Common myeloid progenitor, CD34-positive (primary cell): ENCODE data around the gene FXYD6.

ENCODE experiments used
- CTCF ChIA-PET: fragments of 350-600 bp; sonication (Branson Sonifier 250); formaldehyde crosslinking; loops from one replicate; lab custom pipeline; 2021; ENCODE audit warnings: antibody characterized with exemption; lab: Charles Lee
- POLR2A ChIA-PET: fragments of 350-600 bp; sonication (Branson Sonifier 250); formaldehyde crosslinking; loops from one replicate; lab custom pipeline; 2021; ENCODE audit warnings: antibody characterized with exemption; lab: Charles Lee
- DNase-seq, 3 donors: peaks; one replicate each; pipeline versions ENCODE4 v3.0.0 to v3.0.0-alpha.2; 2013
- H3K27ac ChIP-seq, 2 experiments: 1 replicate in 1 of 2; 2 replicates in 1 of 2; pipeline ENCODE4 v1.7.0; 2013; ENCODE audit warnings: inconsistent platforms in 2 of 2, low read length in 2 of 2, mild to moderate bottlenecking in 2 of 2, low read depth in 1 of 2, moderate library complexity in 1 of 2; ENCODE audit not compliant: severe bottlenecking in 2 of 2, insufficient read depth in 1 of 2, poor library complexity in 1 of 2
- H3K27me3 ChIP-seq, 5 experiments: replicated peaks in 2 of 5; 1 replicate in 3 of 5; 2 replicates in 2 of 5; pipeline versions ENCODE4 v1.6.1 to v1.7.0; 2013; ENCODE audit warnings: low read length in 4 of 5, mild to moderate bottlenecking in 2 of 5, moderate library complexity in 2 of 5, inconsistent platforms in 1 of 5; ENCODE audit not compliant: insufficient read depth in 5 of 5, control insufficient read depth in 4 of 5
- H3K36me3 ChIP-seq, 4 experiments: 1 replicate in 2 of 4; 2 replicates in 2 of 4; pipeline versions ENCODE4 v1.6.1 to v1.7.0; 2013; ENCODE audit warnings: low read length in 3 of 4, control low read depth in 1 of 4, mild to moderate bottlenecking in 1 of 4; ENCODE audit not compliant: control insufficient read depth in 4 of 4, insufficient read depth in 4 of 4
- H3K4me1 ChIP-seq, 4 experiments: 1 replicate in 3 of 4; 2 replicates in 1 of 4; pipeline versions ENCODE4 v1.6.1 to v1.7.1; 2013; ENCODE audit warnings: low read length in 3 of 4, mild to moderate bottlenecking in 3 of 4, control low read depth in 1 of 4, inconsistent platforms in 1 of 4, moderate library complexity in 1 of 4; ENCODE audit not compliant: control insufficient read depth in 4 of 4, insufficient read depth in 4 of 4; ENCODE audit errors: control extremely low read depth in 1 of 4
- H3K4me3 ChIP-seq, 7 experiments: 1 replicate in 4 of 7; 2 replicates in 3 of 7; pipeline versions ENCODE4 v1.5.1 to v1.7.0; 2013; ENCODE audit warnings: mild to moderate bottlenecking in 7 of 7, low read length in 6 of 7, moderate library complexity in 6 of 7, inconsistent platforms in 2 of 7, low read depth in 2 of 7, control low read depth in 1 of 7; ENCODE audit not compliant: insufficient read depth in 4 of 7, control insufficient read depth in 1 of 7; ENCODE audit errors: extremely low read depth in 1 of 7
- H3K9me3 ChIP-seq, 5 experiments: 1 replicate in 4 of 5; 2 replicates in 1 of 5; pipeline versions ENCODE4 v1.6.1 to v1.7.1; 2013; ENCODE audit warnings: low read length in 4 of 5, mild to moderate bottlenecking in 2 of 5, inconsistent platforms in 1 of 5, low read depth in 1 of 5, moderate library complexity in 1 of 5; ENCODE audit not compliant: control insufficient read depth in 4 of 5, insufficient read depth in 2 of 5; ENCODE audit errors: control extremely low read depth in 1 of 5
- WGBS: methylation state at CpG from one replicate; pipeline ENCODE4 v1.1.5; 2013; ENCODE audit not compliant: insufficient coverage; 5-methylcytosine and 5-hydroxymethylcytosine counted together

The FXYD6 gene

DNA sequence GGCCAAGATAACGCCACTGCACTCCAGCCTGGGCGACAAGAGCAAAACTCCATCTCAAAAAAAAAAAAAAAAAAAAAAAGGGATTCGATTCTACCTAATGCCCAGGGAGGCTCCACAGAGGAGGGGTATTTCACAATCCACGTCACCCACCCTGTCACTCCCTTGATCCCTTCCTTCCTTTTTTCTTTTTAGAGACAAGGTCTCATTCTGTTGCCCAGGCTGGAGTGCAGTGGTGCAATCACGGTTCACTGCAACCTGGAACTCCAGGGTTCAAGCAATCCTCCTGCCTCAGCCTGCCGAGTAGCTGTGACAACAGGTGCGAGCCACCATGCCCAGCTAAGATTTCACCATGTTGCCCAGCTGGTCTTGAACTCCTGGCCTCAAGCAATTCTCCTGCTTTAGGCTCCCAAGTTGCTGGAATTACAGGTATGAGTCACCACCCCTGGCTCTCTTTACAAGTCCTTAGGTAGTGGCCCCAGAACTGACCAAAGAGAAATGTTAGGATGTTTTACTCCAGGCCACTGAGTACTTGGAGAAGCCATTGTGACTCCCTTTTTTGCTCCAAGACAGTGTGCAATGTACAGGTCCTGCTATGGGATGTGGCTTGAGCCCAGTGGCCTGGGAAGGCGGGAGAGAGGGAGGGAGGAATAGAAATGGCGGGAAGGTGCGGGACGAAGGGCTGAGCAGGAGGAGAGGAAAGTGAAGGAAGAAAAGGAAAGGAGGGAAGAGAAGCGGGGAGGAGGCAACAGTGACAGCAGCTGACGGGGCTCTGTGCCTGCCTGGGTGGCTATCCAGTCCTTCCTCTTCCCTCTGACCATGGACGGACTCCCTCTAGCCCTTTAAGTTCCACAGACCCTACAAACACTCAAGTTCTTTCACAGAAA lies 40.1 kb downstream of the FXYD6 start:
- H3K27ac ChIP-seq = no peak overlapping the region
- ChIA-PET CTCF (interaction anchor here (1.2 to 6.0 kb wide), 3 partner anchors 8 to 68 kb away, joined by 4 to 43 read pairs (median 8); partner anchors contain the start of gene FXYD2), POLR2A (no interaction called here)
- WGBS = 80% methylated on average over 6 of the region's 14 CpGs
- no peaks in the 10 kb centered on the region for H3K27me3 ChIP-seq
- no peak for DNase-seq
- no peaks in the 10 kb centered on the region for H3K9me3 ChIP-seq
- no peak overlapping the region for H3K4me3 ChIP-seq
- H3K4me1 ChIP-seq = peaks cover 0 to 39% (median 4%) of the 10 kb centered on the region in 4 experiments
- no peaks in the 10 kb centered on the region for H3K36me3 ChIP-seq

- CTCF ChIA-PET = interaction anchor here (1.0 to 6.0 kb wide), 7 partner anchors 10 to 218 kb away, joined by 3 to 43 read pairs (median 8); partner anchors contain the start of genes FXYD2 and TMPRSS13
- WGBS = 98% methylated on average over 6 of the region's 8 CpGs
- Histone ChIP-seq H3K4me1 (peaks cover 0 to 41% (median 9%) of the 10 kb centered on the region in 4 experiments), H3K36me3 (no peaks in the 10 kb centered on the region), H3K9me3 (no peaks in the 10 kb centered on the region), H3K4me3 (no peak overlapping the region), H3K27ac (no peak overlapping the region), H3K27me3 (no peaks in the 10 kb centered on the region)
- POLR2A ChIA-PET = no interaction called here
- DNase-seq = no peak
These were observed 40.9 kb downstream of the FXYD6 start for GRCh38 chr11:117835576-117835975.

DNA sequence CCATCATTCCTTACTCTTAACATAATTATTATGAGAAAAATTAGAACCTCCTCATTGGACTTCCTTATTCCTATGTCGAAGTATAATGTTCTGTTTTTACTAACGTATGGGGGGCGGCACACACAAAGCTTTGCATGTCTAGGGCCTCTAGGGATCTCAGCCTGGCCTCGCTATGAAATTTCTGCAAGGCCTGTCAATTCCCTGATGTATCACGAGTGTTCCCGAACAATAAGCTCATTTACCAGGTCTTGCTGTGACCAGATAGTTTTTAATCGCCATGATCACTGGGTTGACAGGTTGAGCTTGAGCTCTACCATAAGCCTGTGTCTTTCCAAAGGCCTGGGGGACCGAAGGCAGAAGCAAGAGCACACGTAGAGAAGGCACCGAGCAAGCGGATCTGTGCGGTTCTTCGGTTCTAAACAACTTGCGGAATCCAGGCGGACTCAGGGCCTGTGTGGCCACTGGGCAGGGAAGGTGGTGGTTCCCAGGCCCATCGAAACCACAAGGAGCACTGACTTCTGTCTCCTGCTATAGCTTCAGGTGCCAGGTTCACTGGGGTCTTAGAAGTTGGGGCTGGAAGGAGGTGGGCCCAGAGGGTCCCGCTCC lies 41.5 kb downstream of the FXYD6 start:
- no peak for DNase-seq
- peaks cover 0 to 48% (median 15%) of the 10 kb centered on the region in 4 experiments for H3K4me1 ChIP-seq
- H3K36me3 ChIP-seq = no peaks in the 10 kb centered on the region
- CTCF ChIA-PET = interaction anchor here (0.7 to 6.0 kb wide), 13 partner anchors 9 to 503 kb away, joined by 3 to 47 read pairs (median 6); partner anchors contain the start of genes FXYD2 and TMPRSS13
- no peak overlapping the region for H3K4me3 ChIP-seq
- no peak overlapping the region for H3K27ac ChIP-seq
- no peaks in the 10 kb centered on the region for H3K9me3 ChIP-seq
- POLR2A ChIA-PET = no interaction called here
- H3K27me3 ChIP-seq = no peaks in the 10 kb centered on the region
- 99% methylated on average over 17 of the region's 17 CpGs for WGBS

GRCh38 chr11:117834068-117834810 lies 42.2 kb downstream of the FXYD6 start:
- Histone ChIP-seq H3K9me3 (no peaks in the 10 kb centered on the region), H3K4me3 (no peak overlapping the region), H3K4me1 (peaks cover 0 to 53% (median 16%) of the 10 kb centered on the region in 4 experiments), H3K36me3 (no peaks in the 10 kb centered on the region), H3K27me3 (no peaks in the 10 kb centered on the region), H3K27ac (no peak overlapping the region)
- POLR2A ChIA-PET = interaction anchor here (1.1 kb wide), 1 partner anchor 8 kb away, joined by 6 read pairs; no protein-coding TSS in a partner anchor
- 100% methylated on average over 2 of the region's 6 CpGs for WGBS
- CTCF ChIA-PET = interaction anchor here (0.7 to 6.0 kb wide), 16 partner anchors 8 to 503 kb away, joined by 3 to 47 read pairs (median 4); partner anchors contain the start of genes FXYD2 and TMPRSS13
- DNase-seq = no peak

DNA sequence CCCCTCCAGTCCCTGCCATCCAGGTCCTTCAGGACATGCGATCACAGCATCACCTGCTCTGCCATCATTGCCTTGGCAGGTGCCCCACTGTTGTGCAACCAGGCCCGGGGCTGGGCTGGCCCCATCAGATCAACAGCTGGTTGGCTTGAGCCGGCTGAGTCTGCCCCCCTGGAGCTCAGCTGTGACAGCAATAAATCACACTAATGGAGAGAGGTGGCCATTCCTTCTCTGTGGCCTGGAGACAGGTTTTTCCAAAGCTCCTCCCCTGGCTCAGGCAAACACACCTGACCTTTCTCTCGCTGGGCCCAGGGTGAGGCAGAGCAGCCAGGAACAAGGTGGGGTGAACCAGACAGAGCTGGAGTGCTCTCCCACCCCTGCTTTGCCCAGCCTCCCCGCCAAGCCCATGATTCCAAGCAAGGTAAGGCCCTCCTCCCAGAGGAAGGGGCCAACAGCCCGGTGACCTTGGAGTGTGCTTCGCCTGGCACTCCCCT lies 43.0 kb downstream of the FXYD6 start:
- DNase-seq = no peak
- WGBS = 88% methylated on average over 6 of the region's 7 CpGs
- H3K9me3 ChIP-seq = no peaks in the 10 kb centered on the region

GRCh38 chr11:117832511-117832910 lies 43.9 kb downstream of the FXYD6 start:
- WGBS = 98% methylated on average over 8 of the region's 8 CpGs
- ChIA-PET CTCF (interaction anchor here (0.6 to 6.0 kb wide), 7 partner anchors 10 to 692 kb away, joined by 3 to 47 read pairs (median 3); partner anchors contain the start of gene FXYD2), POLR2A (no interaction called here)
- no peaks in the 10 kb centered on the region for H3K27me3 ChIP-seq
- DNase-seq = no peak
- no peak overlapping the region for H3K4me3 ChIP-seq
- no peak overlapping the region for H3K27ac ChIP-seq
- H3K9me3 ChIP-seq = no peaks in the 10 kb centered on the region
- H3K36me3 ChIP-seq = no peaks in the 10 kb centered on the region
- peaks cover 0 to 67% (median 34%) of the 10 kb centered on the region in 4 experiments for H3K4me1 ChIP-seq

More for the DNA sequence above, 43.0 kb downstream of the FXYD6 start:
- Histone ChIP-seq H3K36me3 (no peaks in the 10 kb centered on the region), H3K4me3 (no peak overlapping the region), H3K27me3 (no peaks in the 10 kb centered on the region), H3K4me1 (peaks cover 0 to 61% (median 24%) of the 10 kb centered on the region in 4 experiments), H3K27ac (no peak overlapping the region)
- CTCF ChIA-PET = interaction anchor here (1.0 to 6.0 kb wide), 11 partner anchors 10 to 223 kb away, joined by 3 to 47 read pairs (median 3); partner anchors contain the start of gene FXYD2
- POLR2A ChIA-PET = interaction anchor here (1.1 kb wide), 1 partner anchor 9 kb away, joined by 6 read pairs; no protein-coding TSS in a partner anchor
